Brain pericyte (primary cell): ENCODE results near the gene TMEM116.

ENCODE experiments used
- DNase-seq: peaks from one replicate; pipeline ENCODE4 v3.0.0-alpha.2; 2012; ENCODE audit warnings: low read depth, low spot score

The TMEM116 gene

GRCh38 chr12:111894556-111894955 is 118.4 kb downstream of the TMEM116 start:
- DNase-seq: no peak

- DNase-seq: no peak
Measured at GRCh38 chr12:111893287-111893686, 119.7 kb downstream of the TMEM116 start.

- no peak for DNase-seq
Measured at GRCh38 chr12:111887926-111888745, 124.8 kb downstream of the TMEM116 start.

- no peak for DNase-seq
Measured at GRCh38 chr12:111886662-111887545, 126.1 kb downstream of the TMEM116 start.

GRCh38 chr12:111881716-111882115 is 131.2 kb downstream of the TMEM116 start:
- no peak for DNase-seq
